GM12878 (cell line): ENCODE measurements around the gene BFSP2. TPM values are rescaled to one million over a fixed set of nuclear protein-coding genes. Genes with fewer than 3 reads are reported as not detected.

Source experiments
- BCL11A ChIP-seq: IDR thresholded peaks from 2 replicates; pipeline ENCODE4 v1.6.1; 2011; ENCODE audit warnings: low read depth, low read length
- CTCF ChIP-seq, 3 experiments: IDR thresholded peaks in 2 of 3; conservative IDR thresholded peaks in 1 of 3; 2 replicates each; pipeline ENCODE4 v1.5.1; 2011; ENCODE audit warnings: low read depth in 3 of 3, low read length in 3 of 3, mild to moderate bottlenecking in 3 of 3, control low read depth in 2 of 3, moderate library complexity in 2 of 3, inconsistent platforms in 1 of 3, mixed read lengths in 1 of 3; ENCODE audit not compliant: control insufficient read depth in 2 of 3, insufficient read depth in 1 of 3; ENCODE audit errors: extremely low read depth in 1 of 3
- E2F4 ChIP-seq: IDR thresholded peaks from 2 replicates; pipeline ENCODE4 v1.6.1; 2012; ENCODE audit warnings: low read depth, low read length, improper control_type of control experiment
- MEF2A ChIP-seq: IDR thresholded peaks from 2 replicates; pipeline ENCODE4 v1.6.1; 2011; ENCODE audit warnings: low read depth, mild to moderate bottlenecking, low read length, moderate library complexity; ENCODE audit not compliant: insufficient read depth
- SMC3 ChIP-seq: IDR thresholded peaks from 2 replicates; pipeline ENCODE4 v1.6.1; 2011; ENCODE audit warnings: low read length, improper control_type of control experiment, borderline replicate concordance
- SPI1 ChIP-seq: IDR thresholded peaks from 2 replicates; pipeline ENCODE4 v1.6.1; 2011; ENCODE audit warnings: low read depth, mild to moderate bottlenecking, low read length, moderate library complexity, borderline replicate concordance; ENCODE audit not compliant: insufficient read depth
- SUPT20H ChIP-seq: IDR thresholded peaks from 2 replicates; pipeline ENCODE4 v1.6.1; 2011; ENCODE audit warnings: low read depth, mild to moderate bottlenecking, low read length, moderate library complexity, borderline replicate concordance; ENCODE audit not compliant: control insufficient read depth
- WRNIP1 ChIP-seq: IDR thresholded peaks from 2 replicates; pipeline ENCODE4 v1.6.1; 2011; ENCODE audit warnings: low read depth, low read length, improper control_type of control experiment, borderline replicate concordance
- polyA plus RNA-seq, 11 experiments: library from polyadenylated mRNA; depleted of rRNA in 4 of 11; unstranded in 6 of 11; stranded (reverse) in 5 of 11; fragments of >200 nt; fragmentation: Nextera tagmentation in 4 of 11; fragmentation: Illumina TruSeq in 1 of 11; extraction: Ambion mirVana in 4 of 11; extraction: Trizol in 1 of 11; gene quantifications; 1 replicate in 1 of 11; 2 replicates in 10 of 11; pipeline versions ENCODE4 v1.2.1 to v1.2.3, GENCODE V29; 2011 to 2016; ENCODE audit warnings: inconsistent platforms in 2 of 11, missing spikeins in 2 of 11, low read depth in 1 of 11
- total RNA-seq, 4 experiments: library from RNA; depleted of rRNA in 3 of 4; stranded (reverse); fragments of >200 nt in 3 of 4; fragmentation: Illumina TruSeq in 1 of 4; extraction: Trizol in 1 of 4; gene quantifications; 2 replicates each; pipeline versions ENCODE4 v1.2.1 to v1.2.3, GENCODE V29; 2013 to 2021

BFSP2 gene
- total and polyA plus RNA-seq, 10 of the 15 experiments (the other 5 are each of a cell fraction or from before 2014, with no cell fraction given) = 1.5 to 20.4 (median 7.3) TPM

- no peak for TF ChIP-seq SPI1
- peak; percentile 10; the same call in 1 of the 2 replicates for TF ChIP-seq SMC3
- TF ChIP-seq CTCF (IDR thresholded peaks at IDR 0.05 in 2 of 3, conservative IDR thresholded peaks at IDR 0.05 in 1 of 3; ENCODE audit: control insufficient read depth in 2 of 3, extremely low read depth in 1 of 3, insufficient read depth in 1 of 3, low read depth in 3 of 3, low read length in 3 of 3) = peak in 1 of 3 experiments; percentile 16; a peak in 1 of 6 replicates
- no peak for TF ChIP-seq E2F4
- TF ChIP-seq WRNIP1 = no peak
- TF ChIP-seq BCL11A = no peak
- TF ChIP-seq SUPT20H = no peak
- TF ChIP-seq MEF2A = 0 out of 2 replicates have a peak, but pooled peaks have one; percentile 6
These were observed 44.0 kb downstream of the BFSP2 start (continued) for GRCh38 chr3:133443649-133444422.
